Measurements from ENCODE around the gene RHBDL1. TPM values are rescaled to one million over a fixed set of nuclear protein-coding genes. Genes with fewer than 3 reads are reported as not detected.

RHBDL1 gene
- total RNA-seq, 1 experiment from 2014 or later = 12.7 TPM

DNA sequence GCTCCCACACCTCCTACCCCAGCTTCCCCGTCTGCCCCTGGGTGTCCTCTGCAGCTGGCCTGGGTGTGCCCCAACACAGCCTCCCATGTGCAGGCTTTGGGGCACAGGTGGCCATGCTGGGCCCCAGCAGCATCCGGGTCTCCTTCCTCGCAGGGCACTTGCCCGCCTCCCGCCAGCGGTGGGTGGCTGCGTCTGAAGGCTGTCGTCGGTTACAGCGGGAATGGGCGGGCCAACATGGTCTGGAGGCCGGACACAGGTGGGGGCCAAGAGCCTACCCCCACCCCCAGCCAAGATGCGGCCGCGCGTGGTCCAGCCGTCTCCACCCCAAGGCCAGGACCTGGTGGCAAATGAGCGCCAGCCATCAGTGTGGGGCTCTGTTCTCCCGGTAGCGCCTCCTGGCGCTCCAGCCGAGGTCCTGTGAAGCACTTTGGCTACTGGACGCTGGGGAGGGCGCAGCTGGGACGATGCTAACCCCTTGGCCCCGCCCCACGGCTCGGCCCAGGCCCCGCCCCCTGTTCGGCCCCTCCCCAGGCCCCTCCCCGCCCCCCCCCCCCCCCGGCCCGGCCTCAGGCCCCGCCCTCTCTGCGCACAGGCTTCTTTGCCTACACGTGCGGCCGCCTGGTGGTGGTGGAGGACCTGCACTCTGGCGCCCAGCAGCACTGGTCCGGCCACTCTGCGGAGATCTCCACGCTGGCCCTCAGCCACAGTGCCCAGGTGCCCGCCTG lies 14.8 kb upstream of the RHBDL1 start:
- ChIA-PET CTCF (interaction anchor here (1.0 to 2.6 kb wide), 3 partner anchors 12 to 81 kb away, joined by 3 to 13 read pairs (median 3); partner anchors contain the start of genes METTL26 and WDR90), POLR2A (interaction anchor here (1.9 kb wide), 1 partner anchor 9 kb away, joined by 4 read pairs; no protein-coding TSS in a partner anchor), RAD21 (ENCODE audit: low non-redundant PET in 1 of 2, low total read pairs in 2 of 2, uncharacterized antibody in 2 of 2, unreplicated experiment in 2 of 2) (no interaction called here)
- no peaks in the 10 kb centered on the region for H3K36me3 ChIP-seq (ENCODE audit: control insufficient read depth in 1 of 2, insufficient read depth in 2 of 2, low read length in 2 of 2)
- TF ChIP-seq RAD21 (IDR thresholded peaks at IDR 0.05; ENCODE audit: low read depth) (peak; percentile 33), POLR2AphosphoS5 (IDR thresholded peaks at IDR 0.05; ENCODE audit: low read depth, low read length) (0 out of 2 replicates have a peak, but pooled peaks have one; percentile 18), TCF7L2 (IDR thresholded peaks at IDR 0.05; ENCODE audit: borderline replicate concordance, extremely low read depth, insufficient read depth, insufficient read length) (no peak), EZH2phosphoT487 (IDR thresholded peaks at IDR 0.05; ENCODE audit: borderline replicate concordance) (no peak), ZFX (IDR thresholded peaks at IDR 0.05) (no peak), SP1 (IDR thresholded peaks at IDR 0.05; ENCODE audit: low read depth) (no peak)
- TF ChIP-seq, protein P1, sequence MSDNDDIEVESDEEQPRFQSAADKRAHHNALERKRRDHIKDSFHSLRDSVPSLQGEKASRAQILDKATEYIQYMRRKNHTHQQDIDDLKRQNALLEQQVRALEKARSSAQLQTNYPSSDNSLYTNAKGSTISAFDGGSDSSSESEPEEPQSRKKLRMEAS (IDR thresholded peaks at IDR 0.05) = peak; percentile 45; the same call in 1 of the 2 replicates
- TF ChIP-seq, protein P2, sequence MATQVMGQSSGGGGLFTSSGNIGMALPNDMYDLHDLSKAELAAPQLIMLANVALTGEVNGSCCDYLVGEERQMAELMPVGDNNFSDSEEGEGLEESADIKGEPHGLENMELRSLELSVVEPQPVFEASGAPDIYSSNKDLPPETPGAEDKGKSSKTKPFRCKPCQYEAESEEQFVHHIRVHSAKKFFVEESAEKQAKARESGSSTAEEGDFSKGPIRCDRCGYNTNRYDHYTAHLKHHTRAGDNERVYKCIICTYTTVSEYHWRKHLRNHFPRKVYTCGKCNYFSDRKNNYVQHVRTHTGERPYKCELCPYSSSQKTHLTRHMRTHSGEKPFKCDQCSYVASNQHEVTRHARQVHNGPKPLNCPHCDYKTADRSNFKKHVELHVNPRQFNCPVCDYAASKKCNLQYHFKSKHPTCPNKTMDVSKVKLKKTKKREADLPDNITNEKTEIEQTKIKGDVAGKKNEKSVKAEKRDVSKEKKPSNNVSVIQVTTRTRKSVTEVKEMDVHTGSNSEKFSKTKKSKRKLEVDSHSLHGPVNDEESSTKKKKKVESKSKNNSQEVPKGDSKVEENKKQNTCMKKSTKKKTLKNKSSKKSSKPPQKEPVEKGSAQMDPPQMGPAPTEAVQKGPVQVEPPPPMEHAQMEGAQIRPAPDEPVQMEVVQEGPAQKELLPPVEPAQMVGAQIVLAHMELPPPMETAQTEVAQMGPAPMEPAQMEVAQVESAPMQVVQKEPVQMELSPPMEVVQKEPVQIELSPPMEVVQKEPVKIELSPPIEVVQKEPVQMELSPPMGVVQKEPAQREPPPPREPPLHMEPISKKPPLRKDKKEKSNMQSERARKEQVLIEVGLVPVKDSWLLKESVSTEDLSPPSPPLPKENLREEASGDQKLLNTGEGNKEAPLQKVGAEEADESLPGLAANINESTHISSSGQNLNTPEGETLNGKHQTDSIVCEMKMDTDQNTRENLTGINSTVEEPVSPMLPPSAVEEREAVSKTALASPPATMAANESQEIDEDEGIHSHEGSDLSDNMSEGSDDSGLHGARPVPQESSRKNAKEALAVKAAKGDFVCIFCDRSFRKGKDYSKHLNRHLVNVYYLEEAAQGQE (IDR thresholded peaks at IDR 0.05; ENCODE audit: low read depth) = no peak
- TF ChIP-seq, protein P3, sequence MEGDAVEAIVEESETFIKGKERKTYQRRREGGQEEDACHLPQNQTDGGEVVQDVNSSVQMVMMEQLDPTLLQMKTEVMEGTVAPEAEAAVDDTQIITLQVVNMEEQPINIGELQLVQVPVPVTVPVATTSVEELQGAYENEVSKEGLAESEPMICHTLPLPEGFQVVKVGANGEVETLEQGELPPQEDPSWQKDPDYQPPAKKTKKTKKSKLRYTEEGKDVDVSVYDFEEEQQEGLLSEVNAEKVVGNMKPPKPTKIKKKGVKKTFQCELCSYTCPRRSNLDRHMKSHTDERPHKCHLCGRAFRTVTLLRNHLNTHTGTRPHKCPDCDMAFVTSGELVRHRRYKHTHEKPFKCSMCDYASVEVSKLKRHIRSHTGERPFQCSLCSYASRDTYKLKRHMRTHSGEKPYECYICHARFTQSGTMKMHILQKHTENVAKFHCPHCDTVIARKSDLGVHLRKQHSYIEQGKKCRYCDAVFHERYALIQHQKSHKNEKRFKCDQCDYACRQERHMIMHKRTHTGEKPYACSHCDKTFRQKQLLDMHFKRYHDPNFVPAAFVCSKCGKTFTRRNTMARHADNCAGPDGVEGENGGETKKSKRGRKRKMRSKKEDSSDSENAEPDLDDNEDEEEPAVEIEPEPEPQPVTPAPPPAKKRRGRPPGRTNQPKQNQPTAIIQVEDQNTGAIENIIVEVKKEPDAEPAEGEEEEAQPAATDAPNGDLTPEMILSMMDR (IDR thresholded peaks at IDR 0.05 in 2 of 3, conservative IDR thresholded peaks at IDR 0.05 in 1 of 3; ENCODE audit: borderline replicate concordance in 1 of 3, insufficient read depth in 1 of 3, low read depth in 2 of 3, low read length in 2 of 3) = peak; percentile 26 to 44 (median 42); a peak in 5 of 6 replicates
- no peaks in the 10 kb centered on the region for H3K9me3 ChIP-seq (ENCODE audit: control insufficient read depth in 1 of 2, insufficient read depth in 1 of 2, low read depth in 1 of 2, low read length in 2 of 2)
- H3K27ac ChIP-seq (ENCODE audit: low read depth, low read length) = peak overlapping the region; percentile 67; the same call in 1 of the 2 replicates
- ATAC-seq = peak; percentile 94
- no peaks in the 10 kb centered on the region for H3K27me3 ChIP-seq (ENCODE audit: insufficient read depth, low read length)
- peak; percentile 53 for DNase-seq (ENCODE audit: low read depth, low spot score)
- H3K4me2 ChIP-seq (ENCODE audit: low read length) = peak overlapping the region; percentile 30
- intact Hi-C loops (cut with micrococcal nuclease) = loop anchor here (2.0 kb wide), 1 partner anchor 82 kb away; no protein-coding TSS in a partner anchor
- H3K4me1 ChIP-seq (ENCODE audit: control insufficient read depth in 1 of 2, insufficient read depth in 2 of 2, low read length in 2 of 2) = peaks cover 3 to 9% of the 10 kb centered on the region in 2 experiments; a peak in 2 of 4 replicates
- no peak overlapping the region for H3K4me3 ChIP-seq (replicated peaks in 1 of 2; ENCODE audit: low read depth in 1 of 2, low read length in 2 of 2)
- BruUV-seq (replicated peaks) = no TSS peak
- no peaks in the 10 kb centered on the region for H3K79me2 ChIP-seq (ENCODE audit: insufficient read depth, low read length)
- peak overlapping the region; percentile 33; the same call in 1 of the 2 replicates for H3K9ac ChIP-seq (ENCODE audit: low read length)
- H2AFZ ChIP-seq (ENCODE audit: low read depth, low read length, poor library complexity, severe bottlenecking) = no peak overlapping the region
- H3K9me2 ChIP-seq (ENCODE audit: insufficient read depth) = no peaks in the 10 kb centered on the region
- H4K20me1 ChIP-seq (ENCODE audit: insufficient read depth) = no peaks in the 10 kb centered on the region

Data from HCT116 (cell line).